Retinal pigment epithelial cell (primary cell): ENCODE data around the gene MPHOSPH10.
"Not testable (repeated sequence)": the region's sequence is repeated elsewhere in the genome, so short reads cannot be mapped to it uniquely, and the experiment has no call there.

Experiments
- DNase-seq: peaks from one replicate; pipeline ENCODE4 v3.0.0-alpha.2; 2010; ENCODE audit warnings: low read depth
- H3K4me3 ChIP-seq: 2 replicates; pipeline ENCODE4 v1.5.1; 2011; ENCODE audit warnings: mild to moderate bottlenecking, low read length, control low read depth, moderate library complexity
- TF ChIP-seq, protein P1 (sequence below): conservative IDR thresholded peaks from 2 replicates; pipeline ENCODE4 v1.5.1; 2011; ENCODE audit warnings: low read depth, low read length, control low read depth, inconsistent platforms

MPHOSPH10 gene

DNA sequence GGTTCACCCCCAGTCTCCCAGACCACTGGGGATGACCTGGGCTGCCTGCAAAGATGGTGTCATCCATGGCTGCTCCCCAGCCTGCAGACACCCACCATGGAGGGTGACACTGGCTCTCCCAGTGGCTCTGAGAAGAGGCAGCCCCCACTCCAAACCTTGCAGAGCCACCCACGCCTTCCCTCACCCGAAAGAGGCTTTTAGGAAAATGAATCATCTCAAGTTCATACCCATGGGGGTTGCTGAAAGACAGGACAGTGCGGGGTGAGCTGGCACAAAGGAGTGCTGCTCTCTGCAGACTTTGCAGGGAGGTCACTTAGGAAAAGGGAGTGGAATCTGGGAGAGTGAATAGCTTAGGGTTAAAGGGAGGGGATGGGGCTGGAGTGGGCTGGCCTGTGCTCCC, 36.4 kb downstream of the MPHOSPH10 start:
- H3K4me3 ChIP-seq = no peak overlapping the region
- TF ChIP-seq, protein P1, sequence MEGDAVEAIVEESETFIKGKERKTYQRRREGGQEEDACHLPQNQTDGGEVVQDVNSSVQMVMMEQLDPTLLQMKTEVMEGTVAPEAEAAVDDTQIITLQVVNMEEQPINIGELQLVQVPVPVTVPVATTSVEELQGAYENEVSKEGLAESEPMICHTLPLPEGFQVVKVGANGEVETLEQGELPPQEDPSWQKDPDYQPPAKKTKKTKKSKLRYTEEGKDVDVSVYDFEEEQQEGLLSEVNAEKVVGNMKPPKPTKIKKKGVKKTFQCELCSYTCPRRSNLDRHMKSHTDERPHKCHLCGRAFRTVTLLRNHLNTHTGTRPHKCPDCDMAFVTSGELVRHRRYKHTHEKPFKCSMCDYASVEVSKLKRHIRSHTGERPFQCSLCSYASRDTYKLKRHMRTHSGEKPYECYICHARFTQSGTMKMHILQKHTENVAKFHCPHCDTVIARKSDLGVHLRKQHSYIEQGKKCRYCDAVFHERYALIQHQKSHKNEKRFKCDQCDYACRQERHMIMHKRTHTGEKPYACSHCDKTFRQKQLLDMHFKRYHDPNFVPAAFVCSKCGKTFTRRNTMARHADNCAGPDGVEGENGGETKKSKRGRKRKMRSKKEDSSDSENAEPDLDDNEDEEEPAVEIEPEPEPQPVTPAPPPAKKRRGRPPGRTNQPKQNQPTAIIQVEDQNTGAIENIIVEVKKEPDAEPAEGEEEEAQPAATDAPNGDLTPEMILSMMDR = no peak
- DNase-seq = no peak

DNA sequence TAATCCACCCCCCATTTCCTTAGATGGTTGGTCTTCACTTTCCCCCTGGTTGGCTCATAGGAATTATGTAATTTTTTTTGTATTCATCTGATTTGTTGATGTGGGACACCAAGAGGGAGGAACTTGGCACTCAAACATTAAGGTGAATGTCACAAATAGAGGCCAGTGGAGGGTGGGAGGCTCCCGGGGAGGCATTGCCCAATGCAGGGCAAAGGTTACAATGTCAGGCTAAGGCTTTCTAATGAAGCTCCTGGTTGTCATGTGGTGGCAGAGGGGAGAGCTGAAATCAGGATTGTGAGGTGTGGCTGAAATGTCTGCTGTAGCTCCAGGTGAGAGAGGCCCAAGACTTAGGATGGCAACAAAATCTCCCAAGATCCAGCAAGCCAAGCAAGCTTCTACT, 42.7 kb downstream of the MPHOSPH10 start:
- no peak for DNase-seq
- TF ChIP-seq, protein P1 = no peak
- no peak overlapping the region for H3K4me3 ChIP-seq

DNA sequence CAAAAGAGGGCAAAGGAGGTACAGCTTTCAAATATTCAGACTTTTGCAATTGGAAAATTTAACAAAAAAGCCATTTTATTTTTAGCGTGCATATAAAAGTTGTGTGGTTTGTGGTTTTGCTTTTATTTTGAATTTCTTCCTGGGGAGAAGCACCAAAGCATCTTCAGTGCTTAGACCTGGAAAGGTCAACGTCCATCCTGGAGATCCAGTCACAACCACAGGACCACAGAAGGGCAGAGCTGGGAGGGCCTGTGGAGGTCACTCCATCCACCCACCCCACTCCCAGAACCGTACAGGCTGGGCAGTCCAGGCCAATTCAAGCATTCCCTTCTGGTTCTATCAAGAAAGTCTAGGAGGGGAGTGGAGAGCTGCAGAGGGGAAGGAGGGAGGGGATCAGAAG, 43.8 kb downstream of the MPHOSPH10 start:
- H3K4me3 ChIP-seq = no peak overlapping the region
- DNase-seq = no peak
- TF ChIP-seq, protein P1 = no peak

- not testable (repeated sequence) for DNase-seq
Observed at GRCh38 chr2:71178836-71179235, 48.4 kb downstream of the MPHOSPH10 start.

DNA sequence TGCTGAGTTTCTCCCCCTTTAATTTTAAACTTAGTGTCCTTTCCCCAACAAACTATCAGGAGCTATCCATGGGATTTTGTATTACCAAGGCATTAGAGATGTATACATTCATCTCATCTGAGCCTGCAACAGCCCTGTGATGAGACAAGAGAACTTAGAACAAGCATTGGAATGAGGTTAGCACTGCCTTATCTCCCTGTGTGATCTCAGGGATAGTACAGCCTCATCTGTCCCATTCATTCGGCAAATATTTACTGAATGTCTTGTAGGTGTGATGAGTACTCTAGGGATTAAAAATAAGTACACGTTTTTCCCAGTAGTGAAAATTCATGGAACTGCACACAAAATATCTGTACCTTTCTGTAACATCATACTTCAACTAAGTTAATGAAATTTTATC, 50.9 kb downstream of the MPHOSPH10 start:
- TF ChIP-seq, protein P1 = no peak
- no peak for DNase-seq
- no peak overlapping the region for H3K4me3 ChIP-seq

More at GRCh38 chr2:71178836-71179235, 48.4 kb downstream of the MPHOSPH10 start:
- H3K4me3 ChIP-seq = not testable (repeated sequence)

DNA sequence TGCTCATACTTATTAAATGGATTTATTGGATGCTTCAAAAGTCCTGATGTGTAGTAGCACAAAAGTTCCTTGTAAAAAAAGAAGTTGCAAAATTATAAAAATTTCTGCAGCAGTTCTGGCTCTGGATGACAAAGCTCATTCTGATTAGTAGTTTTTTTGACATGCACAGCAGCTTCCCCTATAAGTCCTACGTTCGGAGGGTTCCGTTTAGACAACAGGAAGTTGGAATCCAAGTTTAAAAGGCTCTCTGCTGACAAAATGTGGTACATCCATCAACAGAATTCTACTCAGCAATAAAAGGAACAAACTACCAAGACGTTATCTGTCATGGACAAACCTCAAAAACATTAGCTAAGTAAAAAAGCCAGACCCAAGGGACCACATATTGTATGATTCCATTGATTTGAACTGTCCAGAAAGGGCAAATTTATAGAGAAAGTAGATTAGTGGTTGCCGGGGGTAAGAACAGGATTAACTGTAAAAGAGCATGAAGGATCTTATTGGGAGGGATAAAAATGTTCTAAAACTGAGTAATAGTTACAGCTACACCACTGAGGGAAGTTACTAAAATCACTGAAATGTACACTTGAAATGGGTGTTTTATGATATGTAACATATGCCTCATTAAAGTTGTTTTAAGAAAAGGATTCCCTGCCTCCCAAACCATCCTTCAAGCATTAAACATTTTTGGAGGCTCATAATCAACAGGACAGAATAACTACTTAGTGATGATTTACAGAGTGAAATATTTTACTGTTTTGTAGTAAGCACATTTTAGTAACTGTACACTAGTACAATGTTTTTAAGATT, 53.1 kb downstream of the MPHOSPH10 start:
- DNase-seq, H3K4me3 ChIP-seq: not testable (repeated sequence)

DNA sequence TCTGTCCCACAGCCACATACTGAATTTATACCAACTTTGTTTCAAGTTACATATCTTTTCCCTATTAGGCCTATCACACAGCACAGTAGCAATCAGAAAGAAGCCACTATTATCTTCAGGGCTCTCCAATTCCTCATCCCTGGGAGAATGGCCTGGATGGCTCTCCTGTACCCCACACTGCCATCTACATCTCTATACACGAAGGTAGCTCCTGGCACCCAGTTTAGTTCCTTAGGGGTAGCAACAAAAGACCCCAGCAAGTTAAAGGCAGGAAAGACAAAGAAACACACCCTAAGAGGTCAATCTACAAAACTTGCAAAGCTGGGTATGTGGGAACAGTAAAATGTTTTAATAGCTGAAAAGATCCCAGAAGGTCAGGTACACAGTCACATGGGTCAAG, 56.5 kb downstream of the MPHOSPH10 start:
- DNase-seq = no peak
- TF ChIP-seq, protein P1 = no peak
- H3K4me3 ChIP-seq = no peak overlapping the region

DNA sequence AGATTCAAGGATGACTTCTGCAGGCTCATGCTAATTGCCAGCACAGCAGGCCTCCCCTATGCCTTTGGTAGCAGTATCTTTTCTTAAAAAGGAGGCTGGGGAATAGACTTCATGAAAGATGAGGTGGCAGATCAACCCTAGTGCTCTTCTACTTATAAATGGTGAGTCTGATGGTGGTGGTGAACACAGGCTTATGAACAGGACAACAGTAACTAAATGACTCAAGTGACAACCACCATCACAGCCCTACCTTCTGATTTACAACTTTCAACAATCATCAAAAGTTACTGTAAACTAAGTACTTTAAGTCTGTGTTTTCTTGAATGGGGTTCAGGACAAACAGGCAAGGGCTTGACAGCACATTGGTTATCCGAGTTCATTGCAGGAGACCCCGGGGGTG, 57.2 kb downstream of the MPHOSPH10 start:
- TF ChIP-seq, protein P1 = no peak
- H3K4me3 ChIP-seq = no peak overlapping the region
- DNase-seq = no peak
